Measurements from ENCODE around the gene LHPP.

LHPP gene

DNA sequence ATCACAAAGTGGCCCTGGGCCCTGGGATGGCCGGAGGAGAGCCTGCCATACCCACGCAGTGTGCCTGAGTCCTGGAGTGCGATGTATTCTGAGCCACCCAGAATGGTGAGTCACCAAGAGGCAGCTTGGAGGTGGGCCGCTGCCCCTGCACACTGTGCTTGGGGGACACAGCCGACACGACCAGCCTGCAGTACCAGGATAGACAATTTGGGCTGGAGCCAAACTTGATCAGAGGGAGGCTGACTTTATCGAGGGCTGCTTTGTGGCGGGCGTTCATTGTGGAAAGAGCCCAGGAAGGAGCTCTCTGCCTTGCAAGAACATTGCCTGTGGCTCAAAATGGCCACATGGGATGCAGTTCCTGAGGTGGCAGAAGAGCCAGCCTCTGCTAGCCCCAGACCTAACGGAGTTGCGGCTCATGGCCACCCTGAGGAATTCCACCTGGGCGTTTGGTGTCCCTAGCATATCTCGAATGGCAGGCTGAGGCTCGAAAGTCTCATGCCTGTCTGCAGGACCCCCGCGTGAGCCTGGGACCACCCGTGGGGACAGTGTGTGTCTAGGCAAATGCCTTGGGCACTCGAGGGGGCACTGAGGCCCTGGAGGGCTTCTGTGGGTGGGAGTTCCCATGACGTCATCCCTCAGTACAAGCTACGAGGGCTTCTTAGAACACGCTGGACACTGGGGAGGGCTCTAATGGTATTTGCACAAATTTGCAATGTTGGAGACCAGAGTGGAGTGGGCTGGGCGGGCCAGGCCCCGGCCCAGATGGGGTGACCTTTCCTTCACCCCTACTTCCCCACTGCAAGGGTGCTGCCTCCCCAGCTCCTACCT is 79.7 kb downstream of the LHPP start:
- TF ChIP-seq ZNF274 (IDR thresholded peaks at IDR 0.05; ENCODE audit: low read depth, low read length) (no peak), SUZ12 (IDR thresholded peaks at IDR 0.05; ENCODE audit: extremely low read depth, insufficient read depth, insufficient read length) (no peak)
- Histone ChIP-seq H3K9me3 (ENCODE audit: insufficient read depth, low read length) (no peaks in the 10 kb centered on the region), H3K4me1 (ENCODE audit: insufficient read depth, insufficient read length) (peaks cover 6% of the 10 kb centered on the region), H3K27me3 (ENCODE audit: insufficient read depth, insufficient read length) (no peaks in the 10 kb centered on the region), H3K9ac (ENCODE audit: insufficient read length, low read depth) (no peak overlapping the region), H3K4me3 (ENCODE audit: insufficient read length, low read depth) (no peak overlapping the region), H3K36me3 (ENCODE audit: insufficient read depth, insufficient read length, low read length) (no peaks in the 10 kb centered on the region)
- no peak for DNase-seq (ENCODE audit: low read depth, low spot score)

- no peak for DNase-seq (ENCODE audit: low read depth, low spot score)
- Histone ChIP-seq H3K9me3 (ENCODE audit: insufficient read depth, low read length) (no peaks in the 10 kb centered on the region), H3K36me3 (ENCODE audit: insufficient read depth, insufficient read length, low read length) (no peaks in the 10 kb centered on the region), H3K27me3 (ENCODE audit: insufficient read depth, insufficient read length) (no peaks in the 10 kb centered on the region), H3K4me3 (ENCODE audit: insufficient read length, low read depth) (no peak overlapping the region), H3K9ac (ENCODE audit: insufficient read length, low read depth) (no peak overlapping the region), H3K4me1 (ENCODE audit: insufficient read depth, insufficient read length) (peaks cover 6% of the 10 kb centered on the region)
- no peak for TF ChIP-seq ZNF274 (IDR thresholded peaks at IDR 0.05; ENCODE audit: low read depth, low read length)
- no peak for TF ChIP-seq YY1 (IDR thresholded peaks at IDR 0.05; ENCODE audit: insufficient read depth, insufficient read length)
- no peak for TF ChIP-seq SUZ12 (IDR thresholded peaks at IDR 0.05; ENCODE audit: extremely low read depth, insufficient read depth, insufficient read length)
Observed at GRCh38 chr10:124542336-124542735, 80.7 kb downstream of the LHPP start.

GRCh38 chr10:124543146-124543545 is 81.5 kb downstream of the LHPP start:
- TF ChIP-seq YY1 (IDR thresholded peaks at IDR 0.05; ENCODE audit: insufficient read depth, insufficient read length) (no peak), SUZ12 (IDR thresholded peaks at IDR 0.05; ENCODE audit: extremely low read depth, insufficient read depth, insufficient read length) (no peak), ZNF274 (IDR thresholded peaks at IDR 0.05; ENCODE audit: low read depth, low read length) (no peak)
- Histone ChIP-seq H3K27me3 (ENCODE audit: insufficient read depth, insufficient read length) (no peaks in the 10 kb centered on the region), H3K4me3 (ENCODE audit: insufficient read length, low read depth) (no peak overlapping the region), H3K9me3 (ENCODE audit: insufficient read depth, low read length) (no peaks in the 10 kb centered on the region), H3K9ac (ENCODE audit: insufficient read length, low read depth) (no peak overlapping the region), H3K4me1 (ENCODE audit: insufficient read depth, insufficient read length) (peaks cover 6% of the 10 kb centered on the region), H3K36me3 (ENCODE audit: insufficient read depth, insufficient read length, low read length) (no peaks in the 10 kb centered on the region)
- no peak for DNase-seq (ENCODE audit: low read depth, low spot score)

GRCh38 chr10:124543971-124544370 is 82.3 kb downstream of the LHPP start:
- H3K4me1 ChIP-seq (ENCODE audit: insufficient read depth, insufficient read length): peaks cover 9% of the 10 kb centered on the region
- H3K9ac ChIP-seq (ENCODE audit: insufficient read length, low read depth): no peak overlapping the region
- TF ChIP-seq SUZ12 (IDR thresholded peaks at IDR 0.05; ENCODE audit: extremely low read depth, insufficient read depth, insufficient read length) (no peak), YY1 (IDR thresholded peaks at IDR 0.05; ENCODE audit: insufficient read depth, insufficient read length) (no peak), ZNF274 (IDR thresholded peaks at IDR 0.05; ENCODE audit: low read depth, low read length) (no peak)
- no peaks in the 10 kb centered on the region for H3K36me3 ChIP-seq (ENCODE audit: insufficient read depth, insufficient read length, low read length)
- H3K9me3 ChIP-seq (ENCODE audit: insufficient read depth, low read length): no peaks in the 10 kb centered on the region
- no peak for DNase-seq (ENCODE audit: low read depth, low spot score)
- no peak overlapping the region for H3K4me3 ChIP-seq (ENCODE audit: insufficient read length, low read depth)
- H3K27me3 ChIP-seq (ENCODE audit: insufficient read depth, insufficient read length): no peaks in the 10 kb centered on the region

DNA sequence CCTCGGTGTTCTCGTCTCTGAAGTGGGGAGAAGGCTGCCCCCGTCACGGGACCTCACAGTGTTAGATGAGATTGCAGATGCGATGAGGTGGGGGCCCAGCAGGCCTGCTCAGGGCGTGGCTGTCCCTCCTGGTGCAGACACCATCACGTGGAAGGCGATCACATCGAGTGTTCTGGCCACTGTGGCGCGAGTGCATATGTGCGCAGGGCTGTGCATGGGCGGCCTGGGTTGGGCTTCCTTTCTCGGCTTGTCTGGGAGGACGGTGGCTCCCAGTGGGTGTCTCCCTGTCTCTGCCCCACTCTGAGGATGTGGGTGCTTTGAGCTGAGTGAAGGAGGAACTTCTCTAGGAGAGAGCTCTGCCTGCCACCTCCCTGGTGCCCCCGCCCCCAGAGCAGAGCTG is 83.1 kb downstream of the LHPP start:
- H3K27me3 ChIP-seq (ENCODE audit: insufficient read depth, insufficient read length): no peaks in the 10 kb centered on the region
- H3K9ac ChIP-seq (ENCODE audit: insufficient read length, low read depth): no peak overlapping the region
- H3K36me3 ChIP-seq (ENCODE audit: insufficient read depth, insufficient read length, low read length): no peaks in the 10 kb centered on the region
- peaks cover 9% of the 10 kb centered on the region for H3K4me1 ChIP-seq (ENCODE audit: insufficient read depth, insufficient read length)
- no peak for DNase-seq (ENCODE audit: low read depth, low spot score)
- no peak overlapping the region for H3K4me3 ChIP-seq (ENCODE audit: insufficient read length, low read depth)
- H3K9me3 ChIP-seq (ENCODE audit: insufficient read depth, low read length): no peaks in the 10 kb centered on the region
- TF ChIP-seq YY1 (IDR thresholded peaks at IDR 0.05; ENCODE audit: insufficient read depth, insufficient read length): no peak
- TF ChIP-seq SUZ12 (IDR thresholded peaks at IDR 0.05; ENCODE audit: extremely low read depth, insufficient read depth, insufficient read length): no peak

- Histone ChIP-seq H3K27me3 (ENCODE audit: insufficient read depth, insufficient read length) (no peaks in the 10 kb centered on the region), H3K9ac (ENCODE audit: insufficient read length, low read depth) (no peak overlapping the region), H3K9me3 (ENCODE audit: insufficient read depth, low read length) (no peaks in the 10 kb centered on the region), H3K4me1 (ENCODE audit: insufficient read depth, insufficient read length) (peaks cover 9% of the 10 kb centered on the region), H3K36me3 (ENCODE audit: insufficient read depth, insufficient read length, low read length) (no peaks in the 10 kb centered on the region), H3K4me3 (ENCODE audit: insufficient read length, low read depth) (no peak overlapping the region)
- no peak for DNase-seq (ENCODE audit: low read depth, low spot score)
- no peak for TF ChIP-seq YY1 (IDR thresholded peaks at IDR 0.05; ENCODE audit: insufficient read depth, insufficient read length)
- TF ChIP-seq ZNF274 (IDR thresholded peaks at IDR 0.05; ENCODE audit: low read depth, low read length): no peak
- TF ChIP-seq SUZ12 (IDR thresholded peaks at IDR 0.05; ENCODE audit: extremely low read depth, insufficient read depth, insufficient read length): no peak
Observed at GRCh38 chr10:124545351-124546054, 83.9 kb downstream of the LHPP start.

DNA sequence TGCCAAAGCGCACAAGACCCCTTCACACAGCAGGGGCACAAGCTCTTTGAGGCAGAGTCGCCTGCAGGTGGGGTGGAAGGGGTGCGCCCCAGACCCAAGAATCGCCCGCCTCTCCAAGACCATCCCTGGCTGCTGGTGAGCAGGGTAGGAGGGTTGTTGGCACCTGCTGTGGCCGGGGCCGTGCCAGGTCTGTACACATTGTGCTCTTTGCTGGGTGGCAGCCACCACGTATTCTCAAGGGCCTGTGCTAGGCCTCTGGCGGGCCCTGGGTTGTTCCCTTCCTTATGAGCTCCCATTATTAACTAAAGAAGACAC is 84.4 kb downstream of the LHPP start:
- H3K27me3 ChIP-seq (ENCODE audit: insufficient read depth, insufficient read length): no peaks in the 10 kb centered on the region

More for the DNA sequence above, 84.4 kb downstream of the LHPP start:
- DNase-seq (ENCODE audit: low read depth, low spot score): no peak
- Histone ChIP-seq H3K36me3 (ENCODE audit: insufficient read depth, insufficient read length, low read length) (no peaks in the 10 kb centered on the region), H3K4me1 (ENCODE audit: insufficient read depth, insufficient read length) (peaks cover 12% of the 10 kb centered on the region), H3K9me3 (ENCODE audit: insufficient read depth, low read length) (no peaks in the 10 kb centered on the region), H3K4me3 (ENCODE audit: insufficient read length, low read depth) (no peak overlapping the region), H3K9ac (ENCODE audit: insufficient read length, low read depth) (no peak overlapping the region)
- TF ChIP-seq YY1 (IDR thresholded peaks at IDR 0.05; ENCODE audit: insufficient read depth, insufficient read length) (no peak), SUZ12 (IDR thresholded peaks at IDR 0.05; ENCODE audit: extremely low read depth, insufficient read depth, insufficient read length) (no peak), ZNF274 (IDR thresholded peaks at IDR 0.05; ENCODE audit: low read depth, low read length) (no peak)
